H1 (cell line): Measurements from ENCODE around the gene CERT1. TPM values are rescaled to one million over a fixed set of nuclear protein-coding genes. Genes with fewer than 3 reads are reported as not detected.

Experiments used
- CTCF ChIA-PET: fragments of 300-600 bp; sonication (Branson Sonifier 250); formaldehyde crosslinking; loops from one replicate; lab custom pipeline; 2021; ENCODE audit not compliant: partially characterized antibody; lab: Charles Lee
- POLR2A ChIA-PET: fragments of 300-600 bp; sonication (Branson Sonifier 250); formaldehyde crosslinking; loops from one replicate; lab custom pipeline; 2021; ENCODE audit warnings: inconsistent platforms; ENCODE audit not compliant: partially characterized antibody; lab: Charles Lee
- DNase-seq, 2 experiments: peaks; one replicate each; pipeline versions ENCODE4 v3.0.0 to v3.0.0-alpha.2; 2010 to 2022; ENCODE audit warnings: low spot score in 2 of 2, low read depth in 1 of 2, mixed read lengths in 1 of 2
- FAIRE-seq: peaks from 2 replicates; lab custom pipeline; 2011; peaks lifted over from hg19 to GRCh38; lab: Jason Lieb, UNC
- H2AFZ ChIP-seq: 2 replicates; pipeline ENCODE4 v1.8.1; 2012; ENCODE audit warnings: low read length, inconsistent platforms
- H2AK5ac ChIP-seq: 2 replicates; pipeline ENCODE4 v1.6.1; 2013; ENCODE audit warnings: low read depth, low read length
- H2BK120ac ChIP-seq: replicated peaks from 2 replicates; pipeline ENCODE3; 2013; ENCODE audit warnings: low read depth, low read length, inconsistent platforms
- H2BK12ac ChIP-seq: 2 replicates; pipeline ENCODE4 v1.6.1; 2013; ENCODE audit warnings: low read depth, low read length
- H2BK15ac ChIP-seq: 2 replicates; pipeline ENCODE4 v1.6.1; 2013; ENCODE audit warnings: low read length
- H2BK20ac ChIP-seq: 2 replicates; pipeline ENCODE4 v1.6.1; 2013; ENCODE audit warnings: low read length
- H2BK5ac ChIP-seq: 2 replicates; pipeline ENCODE4 v1.6.1; 2013; ENCODE audit warnings: low read depth, low read length
- H3K14ac ChIP-seq: 2 replicates; pipeline ENCODE4 v1.6.1; 2013; ENCODE audit warnings: inconsistent platforms; ENCODE audit not compliant: insufficient read length
- H3K18ac ChIP-seq: 2 replicates; pipeline ENCODE4 v1.6.1; 2013; ENCODE audit warnings: low read length; ENCODE audit errors: extremely low read depth
- H3K23ac ChIP-seq: 2 replicates; pipeline ENCODE4 v1.6.1; 2013; ENCODE audit warnings: inconsistent platforms; ENCODE audit not compliant: insufficient read length
- H3K23me2 ChIP-seq: 2 replicates; pipeline ENCODE4 v1.6.1; 2013; ENCODE audit warnings: low read depth, low read length
- H3K27ac ChIP-seq: 2 replicates; pipeline ENCODE4 v1.6.1; 2011; ENCODE audit warnings: low read depth, low read length, inconsistent platforms
- H3K27me3 ChIP-seq, 4 experiments: replicated peaks in 1 of 4; 1 replicate in 1 of 4; 2 replicates in 3 of 4; pipeline versions ENCODE4 v1.6.1 to v1.8.1; 2011 to 2013; ENCODE audit warnings: low read length in 3 of 4, mild to moderate bottlenecking in 3 of 4, inconsistent platforms in 2 of 4, mixed read lengths in 2 of 4, moderate library complexity in 1 of 4; ENCODE audit not compliant: control insufficient read depth in 3 of 4, insufficient read depth in 3 of 4; ENCODE audit errors: extremely low read depth in 1 of 4
- H3K36me3 ChIP-seq, 4 experiments: 2 replicates each; pipeline versions ENCODE4 v1.6.1 to v1.8.1; 2011 to 2013; ENCODE audit warnings: mild to moderate bottlenecking in 4 of 4, low read length in 3 of 4, moderate library complexity in 2 of 4, control low read depth in 1 of 4, inconsistent platforms in 1 of 4; ENCODE audit not compliant: insufficient read depth in 4 of 4, control insufficient read depth in 2 of 4
- H3K4ac ChIP-seq: replicated peaks from 2 replicates; pipeline ENCODE3; 2013; ENCODE audit warnings: low read length, low read depth, mixed read lengths, inconsistent platforms; ENCODE audit not compliant: insufficient read length
- H3K4me1 ChIP-seq, 4 experiments: replicated peaks in 1 of 4; 1 replicate in 1 of 4; 2 replicates in 3 of 4; pipeline versions ENCODE4 v1.6.1 to v1.8.1; 2011 to 2013; ENCODE audit warnings: low read length in 3 of 4, inconsistent platforms in 2 of 4, mixed read lengths in 1 of 4; ENCODE audit not compliant: insufficient read depth in 4 of 4, control insufficient read depth in 3 of 4
- H3K4me2 ChIP-seq, 2 experiments: 2 replicates each; pipeline versions ENCODE4 v1.6.1 to v1.8.1; 2011 to 2013; ENCODE audit warnings: low read depth in 2 of 2, low read length in 2 of 2, control low read depth in 1 of 2, inconsistent platforms in 1 of 2, mild to moderate bottlenecking in 1 of 2; ENCODE audit not compliant: insufficient read depth in 1 of 2
- H3K4me3 ChIP-seq, 4 experiments: fragments of 200-600, 300-600 bp in 1 of 4; sonication (generic), shearing (Covaris generic), sonication (Bioruptor Twin) in 1 of 4; 2 replicates each; pipeline versions ENCODE4 v1.5.1 to v1.8.1; 2011 to 2016; ENCODE audit warnings: low read length in 4 of 4, low read depth in 3 of 4, control low read depth in 2 of 4, inconsistent platforms in 2 of 4, mild to moderate bottlenecking in 2 of 4, mixed read lengths in 1 of 4, moderate library complexity in 1 of 4; ENCODE audit not compliant: insufficient read depth in 2 of 4; ENCODE audit errors: extremely low read depth in 1 of 4
- H3K56ac ChIP-seq: replicated peaks from 2 replicates; pipeline ENCODE3; 2013; ENCODE audit warnings: low read depth, mild to moderate bottlenecking, mixed read lengths, low read length, inconsistent platforms; ENCODE audit not compliant: insufficient read length
- H3K79me1 ChIP-seq: 2 replicates; pipeline ENCODE4 v1.6.1; 2013; ENCODE audit warnings: low read depth, low read length, control low read depth
- H3K79me2 ChIP-seq, 2 experiments: 2 replicates each; pipeline versions ENCODE4 v1.6.1 to v1.8.1; 2012 to 2013; ENCODE audit warnings: low read length in 2 of 2, mild to moderate bottlenecking in 2 of 2, inconsistent platforms in 1 of 2; ENCODE audit not compliant: insufficient read depth in 2 of 2, control insufficient read depth in 1 of 2
- H3K9ac ChIP-seq, 4 experiments: replicated peaks in 1 of 4; 1 replicate in 1 of 4; 2 replicates in 3 of 4; pipeline versions ENCODE4 v1.6.1 to v1.8.1; 2011 to 2013; ENCODE audit warnings: low read depth in 3 of 4, low read length in 3 of 4, control low read depth in 2 of 4, mild to moderate bottlenecking in 2 of 4, moderate library complexity in 2 of 4, inconsistent platforms in 1 of 4; ENCODE audit errors: extremely low read depth in 1 of 4
- H3K9me3 ChIP-seq, 2 experiments: 2 replicates each; pipeline versions ENCODE4 v1.6.1 to v1.8.1; 2012 to 2013; ENCODE audit warnings: mild to moderate bottlenecking in 2 of 2, moderate library complexity in 2 of 2, control low read depth in 1 of 2, inconsistent platforms in 1 of 2, low read depth in 1 of 2, low read length in 1 of 2, mixed read lengths in 1 of 2; ENCODE audit not compliant: insufficient read depth in 2 of 2
- H4K20me1 ChIP-seq, 2 experiments: replicated peaks in 1 of 2; 2 replicates each; pipeline versions ENCODE3 to v1.8.1; 2011 to 2013; ENCODE audit warnings: inconsistent platforms in 2 of 2, low read length in 2 of 2, mild to moderate bottlenecking in 1 of 2; ENCODE audit not compliant: insufficient read depth in 2 of 2, control insufficient read depth in 1 of 2
- H4K5ac ChIP-seq: 2 replicates; pipeline ENCODE4 v1.6.1; 2013; ENCODE audit warnings: low read length, low read depth, mixed read lengths, inconsistent platforms; ENCODE audit not compliant: insufficient read length
- H4K8ac ChIP-seq: 2 replicates; pipeline ENCODE4 v1.8.0; 2013; ENCODE audit warnings: mild to moderate bottlenecking, moderate library complexity, low read length, inconsistent platforms; ENCODE audit not compliant: insufficient read depth; ENCODE audit errors: extremely low read depth
- H4K91ac ChIP-seq: replicated peaks from 2 replicates; pipeline ENCODE3; 2013; ENCODE audit warnings: low read length, mixed read lengths, inconsistent platforms; ENCODE audit not compliant: insufficient read length
- CBX5 ChIP-seq: fragments of 300-800, 300-1000 bp; sonication (generic); IDR thresholded peaks from 2 replicates; pipeline ENCODE4 v1.7.1; 2016; ENCODE audit warnings: antibody characterized with exemption, low read length, low read depth
- TEAD4 ChIP-seq: IDR thresholded peaks from 2 replicates; pipeline ENCODE4 v1.6.1; 2012; ENCODE audit warnings: low read depth, low read length, inconsistent platforms, mixed read lengths
- ZNF274 ChIP-seq: IDR thresholded peaks from 2 replicates; pipeline ENCODE4 v1.7.0; 2012; ENCODE audit warnings: low read length, borderline replicate concordance; ENCODE audit errors: extremely low read depth
- WGBS, 2 experiments: shearing (Covaris generic) in 1 of 2; methylation state at CpG; one replicate each; pipeline versions ENCODE4 v1.1.6 to v1.1.7; 2013 to 2015; ENCODE audit warnings: low lambda C conversion rate in 2 of 2, mixed read lengths in 2 of 2, inconsistent platforms in 1 of 2, low coverage in 1 of 2, missing lambda C conversion rate in 1 of 2; ENCODE audit not compliant: insufficient replicate concordance in 2 of 2, insufficient coverage in 1 of 2, insufficient read length in 1 of 2; ENCODE audit errors: extremely low coverage in 1 of 2, missing lambda C conversion rate in 1 of 2; 5-methylcytosine and 5-hydroxymethylcytosine counted together
- polyA plus RNA-seq, 7 experiments: library from polyadenylated mRNA; depleted of rRNA in 3 of 7; stranded (reverse) in 5 of 7; unstranded in 2 of 7; fragments of >200 nt in 5 of 7; fragments of 200-250 nt in 2 of 7; gene quantifications; 1 replicate in 5 of 7; 2 replicates in 1 of 7; 4 replicates in 1 of 7; pipeline versions ENCODE4 v1.2.1 to v1.2.3, GENCODE V29; 2011 to 2013; ENCODE audit warnings: missing spikeins in 2 of 7, mixed read lengths in 2 of 7
- total RNA-seq: library from RNA; stranded (reverse); fragmentation: NEBNext Ultra II Directional; extraction: Animal tissue kit (Norgen Biotek cat#: 25700); gene quantifications from 2 replicates; pipeline ENCODE4 v1.2.1, GENCODE V29; 2021

The CERT1 gene
- total and polyA plus RNA-seq, 2 of the 8 experiments (the other 6 are each of a cell fraction or from before 2014, with no cell fraction given) = 7.8 to 55.3 TPM

DNA sequence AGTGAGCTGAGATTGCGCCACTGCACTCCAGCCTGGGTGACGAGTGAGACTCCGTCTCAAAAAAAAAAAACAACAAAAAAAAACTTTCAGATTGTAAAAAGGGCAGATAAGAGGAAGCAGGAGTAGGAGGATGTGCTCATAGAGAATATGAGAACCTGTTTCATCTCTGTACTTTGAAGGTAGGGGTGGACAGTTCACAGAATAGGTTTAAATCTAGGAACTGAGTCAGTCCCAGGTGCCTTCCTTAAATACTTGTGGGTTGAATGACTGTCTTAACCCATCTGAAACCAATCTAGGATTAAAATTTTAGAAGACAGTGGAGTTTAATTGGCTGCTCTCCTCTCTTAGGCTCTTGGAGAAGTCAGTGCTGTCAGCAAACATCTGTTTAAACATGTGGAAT is 12.6 kb upstream of the CERT1 start:
- Histone ChIP-seq H3K14ac (no peak overlapping the region), H2AFZ (no peak overlapping the region), H3K9ac (no peak overlapping the region), H4K5ac (no peak overlapping the region), H4K8ac (no peak overlapping the region), H3K56ac (no peak overlapping the region), H3K36me3 (no peaks in the 10 kb centered on the region), H3K18ac (no peak overlapping the region), H3K27ac (no peak overlapping the region), H2AK5ac (no peak overlapping the region), H3K4me3 (no peak overlapping the region), H2BK120ac (no peak overlapping the region), H3K23me2 (no peaks in the 10 kb centered on the region), H3K27me3 (no peaks in the 10 kb centered on the region), H4K91ac (no peak overlapping the region), H3K79me2 (peaks cover 0 to 13% of the 10 kb centered on the region in 2 experiments; a peak in 1 of 4 replicates), H2BK12ac (no peak overlapping the region), H3K9me3 (peaks cover 3 to 7% of the 10 kb centered on the region in 2 experiments; a peak in 2 of 4 replicates), H3K4me2 (no peak overlapping the region), H4K20me1 (no peaks in the 10 kb centered on the region), H2BK15ac (no peak overlapping the region), H2BK20ac (no peak overlapping the region), H3K79me1 (peaks cover 4% of the 10 kb centered on the region), H3K4me1 (no peaks in the 10 kb centered on the region; a peak in 1 of 7 replicates), H2BK5ac (no peak overlapping the region), H3K23ac (no peak overlapping the region), H3K4ac (no peak overlapping the region)
- DNase-seq (no peak), FAIRE-seq (no peak)
- ChIA-PET CTCF (no interaction called here), POLR2A (no interaction called here)
- WGBS, 2 experiments = 88% methylated on average over 2 of the region's 3 CpGs; no CpG with 5 or more reads in 1 of the 2 experiments
- TF ChIP-seq ZNF274 (no peak), CBX5 (no peak), TEAD4 (no peak)
